HEK293 (cell line): ENCODE results near the gene ARPC4.

Source experiments
- CTCF ChIA-PET: fragments of 350-600 bp; formaldehyde crosslinking; extraction: SDS; loops from one replicate; lab custom pipeline; 2021; ENCODE audit warnings: antibody characterized with exemption; lab: Yijun Ruan, JAX
- POLR2A ChIA-PET: fragments of 300-600 bp; formaldehyde crosslinking; extraction: SDS; loops from one replicate; lab custom pipeline; 2020; ENCODE audit warnings: antibody characterized with exemption, inconsistent platforms; lab: Yijun Ruan, JAX
- H3K27ac ChIP-seq: fragments of 200-500 bp; sonication (Bioruptor generic); 2 replicates; pipeline ENCODE4 v1.5.1; 2014; ENCODE audit warnings: low read depth, low read length, control low read depth, inconsistent platforms; ENCODE audit errors: extremely low read depth
- H3K36me3 ChIP-seq, 2 experiments: fragments of 200-500 bp in 1 of 2; sonication (Bioruptor generic) in 1 of 2; 1 replicate in 1 of 2; 2 replicates in 1 of 2; pipeline ENCODE4 v1.5.1; 2014 to 2017; ENCODE audit warnings: inconsistent platforms in 2 of 2, low read length in 2 of 2; ENCODE audit not compliant: control insufficient read depth in 2 of 2, insufficient read depth in 1 of 2
- H3K4me1 ChIP-seq: fragments of 200-500 bp; sonication (Bioruptor generic); 2 replicates; pipeline ENCODE4 v1.5.1; 2014; ENCODE audit warnings: mild to moderate bottlenecking, low read length, inconsistent platforms; ENCODE audit not compliant: control insufficient read depth, insufficient read depth
- H3K4me3 ChIP-seq: 2 replicates; pipeline ENCODE4 v1.5.1; 2011; ENCODE audit warnings: low read depth, mild to moderate bottlenecking, control low read depth, low read length, moderate library complexity
- H3K9me3 ChIP-seq: fragments of 200-500 bp; sonication (Bioruptor generic); 2 replicates; pipeline ENCODE4 v1.5.1; 2014; ENCODE audit warnings: low read depth, low read length, inconsistent platforms; ENCODE audit not compliant: control insufficient read depth, insufficient read depth
- BCL11A ChIP-seq: fragments of 450-650 bp; formaldehyde crosslinking; IDR thresholded peaks from 2 replicates; pipeline ENCODE4 v1.5.1; 2016; ENCODE audit warnings: low read depth, missing biosample characterization, missing genetic modification characterization
- CTCF ChIP-seq: fragments of 450-650 bp; formaldehyde crosslinking; IDR thresholded peaks from 2 replicates; pipeline ENCODE4 v1.5.1; 2016; ENCODE audit warnings: missing biosample characterization, missing genetic modification characterization
- EGR2 ChIP-seq: fragments of 450-650 bp; formaldehyde crosslinking; IDR thresholded peaks from 2 replicates; pipeline ENCODE4 v1.5.1; 2016; ENCODE audit warnings: low read depth, missing biosample characterization, missing genetic modification characterization
- GLIS2 ChIP-seq: fragments of 450-650 bp; formaldehyde crosslinking; IDR thresholded peaks from 2 replicates; pipeline ENCODE4 v1.5.1; 2016; ENCODE audit warnings: missing biosample characterization, missing genetic modification characterization
- IKZF3 ChIP-seq: fragments of 450-650 bp; IDR thresholded peaks from 2 replicates; pipeline ENCODE4 v1.5.0; 2018; ENCODE audit warnings: missing biosample characterization, mild to moderate bottlenecking, missing genetic modification characterization, moderate library complexity
- MZF1 ChIP-seq: fragments of 450-650 bp; formaldehyde crosslinking; IDR thresholded peaks from 2 replicates; pipeline ENCODE4 v1.5.1; 2017; ENCODE audit warnings: missing biosample characterization, missing genetic modification characterization, borderline replicate concordance
- SP2 ChIP-seq: fragments of 450-650 bp; formaldehyde crosslinking; IDR thresholded peaks from 2 replicates; pipeline ENCODE4 v1.5.1; 2016; ENCODE audit warnings: missing biosample characterization, missing genetic modification characterization
- YY1 ChIP-seq: fragments of 450-650 bp; formaldehyde crosslinking; IDR thresholded peaks from 2 replicates; pipeline ENCODE4 v1.5.1; 2018; ENCODE audit warnings: missing biosample characterization, missing genetic modification characterization
- ZBTB17 ChIP-seq: fragments of 450-650 bp; formaldehyde crosslinking; IDR thresholded peaks from 2 replicates; pipeline ENCODE4 v1.5.1; 2016; ENCODE audit warnings: missing biosample characterization, missing genetic modification characterization
- ZNF10 ChIP-seq: fragments of 450-650 bp; formaldehyde crosslinking; IDR thresholded peaks from 2 replicates; pipeline ENCODE4 v1.5.1; 2017; ENCODE audit warnings: missing biosample characterization, missing genetic modification characterization
- ZNF132 ChIP-seq: fragments of 450-650 bp; formaldehyde crosslinking; IDR thresholded peaks from 2 replicates; pipeline ENCODE4 v1.5.1; 2017; ENCODE audit warnings: missing biosample characterization, missing genetic modification characterization, borderline replicate concordance
- ZNF146 ChIP-seq: fragments of 450-650 bp; formaldehyde crosslinking; IDR thresholded peaks from 2 replicates; pipeline ENCODE4 v1.5.1; 2016; ENCODE audit warnings: missing biosample characterization, missing genetic modification characterization
- ZNF157 ChIP-seq: fragments of 450-650 bp; formaldehyde crosslinking; IDR thresholded peaks from 2 replicates; pipeline ENCODE4 v1.5.1; 2016; ENCODE audit warnings: missing biosample characterization, missing genetic modification characterization
- ZNF18 ChIP-seq: fragments of 450-650 bp; formaldehyde crosslinking; IDR thresholded peaks from 2 replicates; pipeline ENCODE4 v1.5.1; 2016; ENCODE audit warnings: missing biosample characterization, missing genetic modification characterization
- ZNF248 ChIP-seq: fragments of 450-650 bp; formaldehyde crosslinking; IDR thresholded peaks from 2 replicates; pipeline ENCODE4 v1.5.1; 2017; ENCODE audit warnings: missing biosample characterization, missing genetic modification characterization
- ZNF324 ChIP-seq: fragments of 450-650 bp; formaldehyde crosslinking; IDR thresholded peaks from 2 replicates; pipeline ENCODE4 v1.5.1; 2016; ENCODE audit warnings: missing biosample characterization, missing genetic modification characterization
- ZNF571 ChIP-seq: fragments of 450-650 bp; formaldehyde crosslinking; IDR thresholded peaks from 2 replicates; pipeline ENCODE4 v1.5.0; 2017; ENCODE audit warnings: missing biosample characterization, missing genetic modification characterization
- ZNF600 ChIP-seq: fragments of 450-650 bp; formaldehyde crosslinking; IDR thresholded peaks from 2 replicates; pipeline ENCODE4 v1.5.1; 2016; ENCODE audit warnings: missing biosample characterization, missing genetic modification characterization
- ZNF621 ChIP-seq: fragments of 450-650 bp; formaldehyde crosslinking; IDR thresholded peaks from 2 replicates; pipeline ENCODE4 v1.5.1; 2017; ENCODE audit warnings: missing biosample characterization, missing genetic modification characterization
- ZNF658 ChIP-seq: fragments of 450-650 bp; formaldehyde crosslinking; IDR thresholded peaks from 2 replicates; pipeline ENCODE4; 2016; ENCODE audit warnings: missing biosample characterization, missing genetic modification characterization
- ZNF791 ChIP-seq: fragments of 450-650 bp; formaldehyde crosslinking; IDR thresholded peaks from 2 replicates; pipeline ENCODE4 v1.5.1; 2016; ENCODE audit warnings: missing biosample characterization, missing genetic modification characterization
- ZNF792 ChIP-seq: fragments of 450-650 bp; formaldehyde crosslinking; IDR thresholded peaks from 2 replicates; pipeline ENCODE4 v1.5.1; 2016; ENCODE audit warnings: missing biosample characterization, missing genetic modification characterization
- ZXDB ChIP-seq: fragments of 450-650 bp; formaldehyde crosslinking; IDR thresholded peaks from 2 replicates; pipeline ENCODE4 v1.5.1; 2016; ENCODE audit warnings: missing biosample characterization, missing genetic modification characterization
- TF ChIP-seq, protein P1 (sequence below): fragments of 450-650 bp; formaldehyde crosslinking; IDR thresholded peaks from 2 replicates; pipeline ENCODE4 v1.5.1; 2016; ENCODE audit warnings: missing biosample characterization, missing genetic modification characterization
- TF ChIP-seq, protein P2 (sequence below): fragments of 450-650 bp; formaldehyde crosslinking; IDR thresholded peaks from 2 replicates; pipeline ENCODE4 v1.5.1; 2016; ENCODE audit warnings: missing biosample characterization, missing genetic modification characterization, low read depth
- TF ChIP-seq, protein P3 (sequence below): sonication (generic); formaldehyde crosslinking; IDR thresholded peaks from 2 replicates; pipeline ENCODE4 v1.8.1; 2022; ENCODE audit warnings: mild to moderate bottlenecking, moderate library complexity, missing genetic modification reagents

ARPC4 gene

GRCh38 chr3:9841015-9841414 is 48.1 kb downstream of the ARPC4 start:
- Histone ChIP-seq H3K4me1 (no peaks in the 10 kb centered on the region), H3K4me3 (no peak overlapping the region), H3K9me3 (no peaks in the 10 kb centered on the region), H3K27ac (no peak overlapping the region), H3K36me3 (peaks cover 14 to 54% of the 10 kb centered on the region in 2 experiments; a peak in 2 of 3 replicates)
- TF ChIP-seq ZNF157 (tag by site-specific recombination) (no peak), BCL11A (tag by site-specific recombination) (no peak), ZNF18 (tag by site-specific recombination) (no peak), ZNF792 (tag by site-specific recombination) (no peak), ZBTB17 (peak; percentile 93)
- ChIA-PET CTCF (interaction anchor here (1.2 to 1.9 kb wide), 4 partner anchors 14 to 106 kb away, joined by 3 to 7 read pairs (median 4); no protein-coding TSS in a partner anchor), POLR2A (interaction anchor here (1.2 kb wide), 1 partner anchor 27 kb away, joined by 3 read pairs; no protein-coding TSS in a partner anchor)

- ChIA-PET CTCF (interaction anchor here (0.7 to 0.9 kb wide), 2 partner anchors 106 to 127 kb away, joined by 3 read pairs; no protein-coding TSS in a partner anchor), POLR2A (interaction anchor here (0.6 to 2.0 kb wide), 11 partner anchors 10 to 1427 kb away, joined by 3 to 7 read pairs (median 5); partner anchors contain the start of genes ARPC4, CRELD1, JAGN1 and OGG1)
- peak within 1 kb of the TSS; percentile 72; the same call in 1 of the 2 replicates for H3K27ac ChIP-seq
- no peak for TF ChIP-seq ZNF132 (tag by site-specific recombination)
- TF ChIP-seq ZNF324 (tag by site-specific recombination) = peak; percentile 72; the same call in 1 of the 2 replicates
- no peak for TF ChIP-seq GLIS2 (tag by site-specific recombination)
- TF ChIP-seq ZNF571 (tag by site-specific recombination) = no peak
- TF ChIP-seq, protein P1, sequence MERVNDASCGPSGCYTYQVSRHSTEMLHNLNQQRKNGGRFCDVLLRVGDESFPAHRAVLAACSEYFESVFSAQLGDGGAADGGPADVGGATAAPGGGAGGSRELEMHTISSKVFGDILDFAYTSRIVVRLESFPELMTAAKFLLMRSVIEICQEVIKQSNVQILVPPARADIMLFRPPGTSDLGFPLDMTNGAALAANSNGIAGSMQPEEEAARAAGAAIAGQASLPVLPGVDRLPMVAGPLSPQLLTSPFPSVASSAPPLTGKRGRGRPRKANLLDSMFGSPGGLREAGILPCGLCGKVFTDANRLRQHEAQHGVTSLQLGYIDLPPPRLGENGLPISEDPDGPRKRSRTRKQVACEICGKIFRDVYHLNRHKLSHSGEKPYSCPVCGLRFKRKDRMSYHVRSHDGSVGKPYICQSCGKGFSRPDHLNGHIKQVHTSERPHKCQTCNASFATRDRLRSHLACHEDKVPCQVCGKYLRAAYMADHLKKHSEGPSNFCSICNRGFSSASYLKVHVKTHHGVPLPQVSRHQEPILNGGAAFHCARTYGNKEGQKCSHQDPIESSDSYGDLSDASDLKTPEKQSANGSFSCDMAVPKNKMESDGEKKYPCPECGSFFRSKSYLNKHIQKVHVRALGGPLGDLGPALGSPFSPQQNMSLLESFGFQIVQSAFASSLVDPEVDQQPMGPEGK (tag by site-specific recombination) = peak; percentile 53; the same call in 1 of the 2 replicates
- TF ChIP-seq SP2 (tag by site-specific recombination) = peak; percentile 97
- TF ChIP-seq ZNF248 (tag by site-specific recombination) = no peak
- TF ChIP-seq MZF1 = no peak
- TF ChIP-seq ZNF10 (tag by site-specific recombination) = no peak
- TF ChIP-seq CTCF = no peak
- no peak for TF ChIP-seq ZNF658
- TF ChIP-seq ZNF600 (tag by site-specific recombination) = peak; percentile 100
- TF ChIP-seq ZBTB17 = peak; percentile 26
- TF ChIP-seq ZNF791 (tag by site-specific recombination) = no peak
- TF ChIP-seq, protein P2, sequence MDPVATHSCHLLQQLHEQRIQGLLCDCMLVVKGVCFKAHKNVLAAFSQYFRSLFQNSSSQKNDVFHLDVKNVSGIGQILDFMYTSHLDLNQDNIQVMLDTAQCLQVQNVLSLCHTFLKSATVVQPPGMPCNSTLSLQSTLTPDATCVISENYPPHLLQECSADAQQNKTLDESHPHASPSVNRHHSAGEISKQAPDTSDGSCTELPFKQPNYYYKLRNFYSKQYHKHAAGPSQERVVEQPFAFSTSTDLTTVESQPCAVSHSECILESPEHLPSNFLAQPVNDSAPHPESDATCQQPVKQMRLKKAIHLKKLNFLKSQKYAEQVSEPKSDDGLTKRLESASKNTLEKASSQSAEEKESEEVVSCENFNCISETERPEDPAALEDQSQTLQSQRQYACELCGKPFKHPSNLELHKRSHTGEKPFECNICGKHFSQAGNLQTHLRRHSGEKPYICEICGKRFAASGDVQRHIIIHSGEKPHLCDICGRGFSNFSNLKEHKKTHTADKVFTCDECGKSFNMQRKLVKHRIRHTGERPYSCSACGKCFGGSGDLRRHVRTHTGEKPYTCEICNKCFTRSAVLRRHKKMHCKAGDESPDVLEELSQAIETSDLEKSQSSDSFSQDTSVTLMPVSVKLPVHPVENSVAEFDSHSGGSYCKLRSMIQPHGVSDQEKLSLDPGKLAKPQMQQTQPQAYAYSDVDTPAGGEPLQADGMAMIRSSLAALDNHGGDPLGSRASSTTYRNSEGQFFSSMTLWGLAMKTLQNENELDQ (tag by site-specific recombination) = no peak
- no peak for TF ChIP-seq EGR2 (tag by site-specific recombination)
- peak; percentile 57; the same call in 1 of the 2 replicates for TF ChIP-seq ZXDB (tag by site-specific recombination)
- no peak for TF ChIP-seq ZNF621
- peak; percentile 64 for TF ChIP-seq IKZF3 (tag by site-specific recombination)
- TF ChIP-seq ZNF146 (tag by site-specific recombination) = no peak
- TF ChIP-seq YY1 (tag by site-specific recombination) = no peak
- TF ChIP-seq, protein P3, sequence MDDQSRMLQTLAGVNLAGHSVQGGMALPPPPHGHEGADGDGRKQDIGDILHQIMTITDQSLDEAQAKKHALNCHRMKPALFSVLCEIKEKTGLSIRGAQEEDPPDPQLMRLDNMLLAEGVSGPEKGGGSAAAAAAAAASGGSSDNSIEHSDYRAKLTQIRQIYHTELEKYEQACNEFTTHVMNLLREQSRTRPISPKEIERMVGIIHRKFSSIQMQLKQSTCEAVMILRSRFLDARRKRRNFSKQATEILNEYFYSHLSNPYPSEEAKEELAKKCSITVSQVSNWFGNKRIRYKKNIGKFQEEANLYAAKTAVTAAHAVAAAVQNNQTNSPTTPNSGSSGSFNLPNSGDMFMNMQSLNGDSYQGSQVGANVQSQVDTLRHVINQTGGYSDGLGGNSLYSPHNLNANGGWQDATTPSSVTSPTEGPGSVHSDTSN = peak; percentile 98
Observed at GRCh38 chr3:9843715-9844438, 51.0 kb downstream of the ARPC4 start, which contains the start of gene RPUSD3. Gene RPUSD3, minus strand, starts transcription at chr3:9844008. Its CDS starts 18 bp downstream, at chr3:9843990.

More at GRCh38 chr3:9843715-9844438, 51.0 kb downstream of the ARPC4 start, which contains the start of gene RPUSD3:
- no peaks in the 10 kb centered on the region for H3K4me1 ChIP-seq
- no peaks in the 10 kb centered on the region for H3K9me3 ChIP-seq
- peak within 1 kb of the TSS; percentile 77 for H3K4me3 ChIP-seq
- peaks cover 9 to 35% of the 10 kb centered on the region in 2 experiments; a peak in 2 of 3 replicates for H3K36me3 ChIP-seq
